ENCODE measurements around the gene POPDC3.

DNA sequence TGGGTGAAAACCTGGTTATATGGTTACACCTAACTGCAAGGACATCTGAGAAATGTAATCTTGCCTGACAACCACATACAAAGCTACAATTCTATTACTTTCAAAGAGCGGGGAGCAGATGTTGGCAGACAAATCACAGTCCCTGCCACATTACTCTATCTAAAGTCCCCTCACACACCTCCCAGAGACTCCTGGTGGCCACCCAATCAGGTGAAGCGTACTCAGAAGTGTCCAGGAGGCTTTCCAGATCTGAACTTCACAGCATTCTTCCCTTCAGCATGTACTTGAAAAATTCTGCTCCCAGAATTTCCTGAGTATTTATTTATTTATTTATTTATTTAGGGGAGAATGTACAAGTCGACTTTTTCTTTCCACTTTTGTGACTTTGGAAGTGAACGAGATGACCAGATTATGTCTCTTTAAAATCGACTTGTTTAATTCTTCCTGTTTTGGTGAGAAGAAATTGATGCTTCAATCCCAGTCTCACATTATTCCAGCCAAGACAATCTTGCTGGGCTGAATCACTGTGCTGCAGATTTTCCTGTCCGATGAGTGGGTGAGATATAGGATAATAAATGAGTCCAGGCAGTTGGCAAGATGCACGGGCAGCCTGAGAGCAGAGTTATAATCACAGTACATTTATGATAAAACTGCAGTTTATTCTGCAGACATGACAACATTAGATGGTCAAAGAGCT, 46.9 kb upstream of the POPDC3 start:
- TF ChIP-seq, protein P1, sequence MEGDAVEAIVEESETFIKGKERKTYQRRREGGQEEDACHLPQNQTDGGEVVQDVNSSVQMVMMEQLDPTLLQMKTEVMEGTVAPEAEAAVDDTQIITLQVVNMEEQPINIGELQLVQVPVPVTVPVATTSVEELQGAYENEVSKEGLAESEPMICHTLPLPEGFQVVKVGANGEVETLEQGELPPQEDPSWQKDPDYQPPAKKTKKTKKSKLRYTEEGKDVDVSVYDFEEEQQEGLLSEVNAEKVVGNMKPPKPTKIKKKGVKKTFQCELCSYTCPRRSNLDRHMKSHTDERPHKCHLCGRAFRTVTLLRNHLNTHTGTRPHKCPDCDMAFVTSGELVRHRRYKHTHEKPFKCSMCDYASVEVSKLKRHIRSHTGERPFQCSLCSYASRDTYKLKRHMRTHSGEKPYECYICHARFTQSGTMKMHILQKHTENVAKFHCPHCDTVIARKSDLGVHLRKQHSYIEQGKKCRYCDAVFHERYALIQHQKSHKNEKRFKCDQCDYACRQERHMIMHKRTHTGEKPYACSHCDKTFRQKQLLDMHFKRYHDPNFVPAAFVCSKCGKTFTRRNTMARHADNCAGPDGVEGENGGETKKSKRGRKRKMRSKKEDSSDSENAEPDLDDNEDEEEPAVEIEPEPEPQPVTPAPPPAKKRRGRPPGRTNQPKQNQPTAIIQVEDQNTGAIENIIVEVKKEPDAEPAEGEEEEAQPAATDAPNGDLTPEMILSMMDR (IDR thresholded peaks at IDR 0.05): no peak
- TF ChIP-seq EZH2 (IDR thresholded peaks at IDR 0.05; ENCODE audit: borderline replicate concordance, insufficient read depth, low read depth, low read length, poor library complexity, severe bottlenecking): no peak
